ENCODE data around the gene FAF1.
"Not testable (repeated sequence)": the region's sequence is repeated elsewhere in the genome, so short reads cannot be mapped to it uniquely, and the experiment has no call there.

The FAF1 gene

GRCh38 chr1:50913954-50914353, 46.1 kb downstream of the FAF1 start:
- DNase-seq, result no peak
- Histone ChIP-seq H3K27me3 (no peaks in the 10 kb centered on the region), H3K4me3 (no peak overlapping the region), H3K27ac (no peak overlapping the region), H3K9me3 (no peaks in the 10 kb centered on the region), H3K36me3 (peaks cover 0 to 3% (median 0%) of the 10 kb centered on the region in 3 donors), H3K4me1 (peaks cover 0 to 8% (median 0%) of the 10 kb centered on the region in 4 donors)
- TF ChIP-seq CTCF (IDR thresholded peaks at IDR 0.05), result no peak
- intact Hi-C loops (cut with DNase I; ENCODE audit: low total_unique reads), result no loop called here

GRCh38 chr1:50910356-50910755, 49.7 kb downstream of the FAF1 start:
- H3K27me3 ChIP-seq; H3K4me1 ChIP-seq; H3K27ac ChIP-seq; intact Hi-C loops (cut with DNase I; ENCODE audit: low total_unique reads); H3K9me3 ChIP-seq; H3K4me3 ChIP-seq; DNase-seq; H3K36me3 ChIP-seq: not testable (repeated sequence)

GRCh38 chr1:50907610-50908009, 52.5 kb downstream of the FAF1 start:
- H3K36me3 ChIP-seq; intact Hi-C loops (cut with DNase I; ENCODE audit: low total_unique reads); DNase-seq; H3K27ac ChIP-seq; H3K27me3 ChIP-seq; H3K4me3 ChIP-seq; H3K9me3 ChIP-seq; H3K4me1 ChIP-seq: not testable (repeated sequence)

- intact Hi-C loops (cut with DNase I; ENCODE audit: low total_unique reads); H3K27me3 ChIP-seq; H3K9me3 ChIP-seq; H3K4me3 ChIP-seq; H3K4me1 ChIP-seq; H3K27ac ChIP-seq; DNase-seq; H3K36me3 ChIP-seq: not testable (repeated sequence)
These were observed 54.0 kb downstream of the FAF1 start for GRCh38 chr1:50906050-50906449.

- no peaks in the 10 kb centered on the region for H3K4me1 ChIP-seq
- H3K27ac ChIP-seq, result no peak overlapping the region
- H3K36me3 ChIP-seq, result no peaks in the 10 kb centered on the region
- TF ChIP-seq CTCF (IDR thresholded peaks at IDR 0.05), result no peak
- H3K9me3 ChIP-seq, result no peaks in the 10 kb centered on the region
- intact Hi-C loops (cut with DNase I; ENCODE audit: low total_unique reads), result no loop called here
- no peak overlapping the region for H3K4me3 ChIP-seq
- H3K27me3 ChIP-seq, result no peaks in the 10 kb centered on the region
- DNase-seq, result no peak
These were observed 57.6 kb downstream of the FAF1 start for GRCh38 chr1:50902419-50902818.

- no peaks in the 10 kb centered on the region for H3K9me3 ChIP-seq
- H3K36me3 ChIP-seq, result no peaks in the 10 kb centered on the region
- intact Hi-C loops (cut with DNase I; ENCODE audit: low total_unique reads), result no loop called here
- no peak overlapping the region for H3K27ac ChIP-seq
- no peaks in the 10 kb centered on the region for H3K4me1 ChIP-seq
- TF ChIP-seq CTCF (IDR thresholded peaks at IDR 0.05), result no peak
- no peak overlapping the region for H3K4me3 ChIP-seq
- no peak for DNase-seq
- no peaks in the 10 kb centered on the region for H3K27me3 ChIP-seq
These were observed 58.2 kb downstream of the FAF1 start for GRCh38 chr1:50901872-50902271.

GRCh38 chr1:50898773-50899172, 61.3 kb downstream of the FAF1 start:
- intact Hi-C loops (cut with DNase I; ENCODE audit: low total_unique reads), result no loop called here
- H3K36me3 ChIP-seq, result no peaks in the 10 kb centered on the region
- H3K27me3 ChIP-seq, result no peaks in the 10 kb centered on the region
- no peak overlapping the region for H3K27ac ChIP-seq
- TF ChIP-seq CTCF (IDR thresholded peaks at IDR 0.05), result no peak
- no peak overlapping the region for H3K4me3 ChIP-seq
- DNase-seq, result no peak
- no peaks in the 10 kb centered on the region for H3K4me1 ChIP-seq
- H3K9me3 ChIP-seq, result peaks cover 0 to 3% (median 0%) of the 10 kb centered on the region in 3 donors

Measured in tibial artery (tissue), 4 donors.